Stimulated activated CD4-positive, alpha-beta T cell treated with anti-CD3 and anti-CD28 coated beads, Interleukin-2, amount 100 ng/mL, for 24 hours (primary cell): ENCODE measurements around the gene PIM2.
A peak's percentile ranks its signal among the peaks of the same experiment; 100 is the strongest.

Source experiments
- DNase-seq, 2 donors: peaks; one replicate each; pipeline ENCODE4 v3.0.0-alpha.2; 2020

The PIM2 gene

GRCh38 chrX:48935301-48935670 lies 16.5 kb upstream of the PIM2 start:
- no peak for DNase-seq

GRCh38 chrX:48934581-48935300 lies 15.9 kb upstream of the PIM2 start:
- peak in 1 of 2 donors; percentile 32 for DNase-seq

GRCh38 chrX:48933757-48934156 lies 14.9 kb upstream of the PIM2 start:
- DNase-seq: peak in 1 of 2 donors; percentile 28

GRCh38 chrX:48927736-48928382 lies 9.0 kb upstream of the PIM2 start:
- DNase-seq: no peak

- no peak for DNase-seq
Measured at GRCh38 chrX:48927123-48927522, 8.3 kb upstream of the PIM2 start.

DNA sequence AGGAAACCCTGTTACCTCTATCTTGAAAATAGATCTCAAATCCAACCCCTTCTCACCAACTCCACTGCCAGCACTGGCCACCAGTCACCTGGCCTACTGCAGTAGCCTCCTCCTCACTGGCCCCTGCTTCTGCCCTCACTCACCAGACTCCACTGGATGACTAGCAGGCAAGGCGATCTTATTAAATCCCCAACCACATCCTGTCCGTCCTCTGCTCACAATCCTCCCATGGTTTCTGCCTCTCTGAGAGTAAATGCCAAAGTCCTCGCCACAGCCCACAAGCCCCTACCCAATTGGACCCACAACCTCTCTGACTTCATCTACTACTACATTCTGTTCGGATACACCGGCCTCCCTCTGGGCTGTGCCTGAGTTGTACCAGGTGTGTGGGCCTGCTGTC lies 5.4 kb upstream of the PIM2 start:
- DNase-seq: no peak

DNA sequence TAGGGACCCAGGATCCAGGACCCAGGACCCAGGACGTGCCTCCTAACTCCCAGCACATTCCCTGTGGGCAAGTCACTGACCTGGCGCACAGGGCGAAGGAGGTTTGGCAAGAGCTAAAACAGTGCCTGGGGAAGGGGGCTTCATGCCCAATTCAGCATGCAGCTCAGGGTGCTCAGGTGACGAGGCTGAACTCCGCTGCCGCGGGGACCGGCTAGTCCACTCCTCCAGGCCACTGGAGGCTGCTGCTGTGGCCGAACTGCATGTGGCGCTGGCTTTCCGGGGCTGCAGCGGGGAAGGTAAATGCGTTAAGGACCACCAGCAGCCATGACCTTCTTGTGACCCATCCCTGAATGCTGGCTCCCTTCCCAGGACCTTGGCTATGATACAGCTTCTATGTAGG lies 4.9 kb upstream of the PIM2 start:
- no peak for DNase-seq

GRCh38 chrX:48920718-48921104 lies 1.9 kb upstream of the PIM2 start:
- no peak for DNase-seq

- peak in 1 of 2 donors; percentile 37 for DNase-seq
Measured at GRCh38 chrX:48919947-48920717, 1.3 kb upstream of the PIM2 start.

DNA sequence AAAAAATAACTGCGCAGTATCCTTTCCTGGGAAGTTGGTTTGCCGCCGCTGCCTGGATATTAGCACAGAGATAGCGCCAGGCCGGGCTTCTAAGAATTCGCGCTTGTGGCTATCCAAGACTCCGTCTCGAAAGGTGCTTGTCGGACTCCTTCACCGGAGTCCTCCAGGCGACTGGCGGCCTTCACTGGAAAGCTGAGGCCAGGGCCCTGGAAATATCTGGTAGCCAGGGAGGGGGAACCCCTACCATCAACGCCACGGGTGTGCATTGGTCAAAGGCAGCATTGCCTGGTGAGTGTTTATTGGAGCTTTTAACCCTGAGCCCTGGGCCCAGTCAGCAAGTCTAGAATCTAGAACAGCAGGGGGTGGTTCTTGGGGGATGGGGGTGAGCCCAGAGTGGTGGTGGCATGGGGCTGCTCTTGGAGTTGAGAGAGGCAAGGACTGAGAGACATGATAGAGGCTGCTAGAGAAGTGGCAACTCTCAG lies 577 bp upstream of the PIM2 start:
- peak in 1 of 2 donors; percentile 46 for DNase-seq

GRCh38 chrX:48918301-48918642 lies 552 bp downstream of the PIM2 start:
- DNase-seq: peak in 1 of 2 donors; percentile 22

GRCh38 chrX:48917139-48918001 lies 1.5 kb downstream of the PIM2 start:
- peak; percentile 83 to 85 for DNase-seq

- DNase-seq: no peak
Measured at GRCh38 chrX:48914593-48915493, 4.0 kb downstream of the PIM2 start.

GRCh38 chrX:48913605-48914366 lies 5.0 kb downstream of the PIM2 start:
- DNase-seq: no peak

DNA sequence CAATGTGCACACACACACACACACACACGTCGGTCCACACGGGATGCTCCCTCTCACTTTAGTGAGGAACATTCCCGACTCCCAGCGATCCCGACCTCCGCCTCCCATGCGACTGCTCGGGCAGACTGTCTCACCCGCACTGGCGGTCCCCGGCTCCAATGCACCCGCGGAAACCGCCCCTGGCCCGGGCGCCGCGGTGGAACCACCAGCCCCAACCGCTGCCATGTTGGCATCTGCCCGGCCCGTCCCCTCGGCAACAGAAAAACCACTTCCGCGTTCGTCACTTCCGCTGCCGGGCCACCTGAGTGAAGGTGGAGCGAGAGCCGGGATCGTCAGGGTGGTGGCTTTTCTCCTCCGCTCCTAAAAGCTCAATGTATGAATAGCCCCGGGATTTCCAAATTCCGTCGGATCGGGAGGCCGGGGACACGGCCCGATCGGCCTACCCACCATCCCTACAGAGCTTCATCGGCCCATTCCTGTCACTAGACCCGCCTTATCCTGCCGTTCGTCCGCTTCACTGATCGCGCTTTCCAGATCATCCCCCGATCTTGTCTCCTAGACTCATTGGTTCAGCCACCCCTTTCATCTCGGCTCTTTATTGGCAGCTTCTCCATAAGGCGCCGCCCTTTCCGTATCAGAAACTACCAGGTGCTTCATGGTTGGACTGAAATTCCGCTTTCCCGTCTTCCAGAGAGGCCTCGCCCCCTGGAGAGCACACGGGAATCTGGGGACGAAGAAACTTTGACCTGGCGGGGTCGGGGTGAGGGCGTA lies 7.2 kb downstream of the PIM2 start, which contains the start of gene SLC35A2:
Gene SLC35A2 (minus strand): TSS at position 235 of the 771 bp plus-strand sequence. CDS start 10 bp downstream, at position 225.
- DNase-seq: peak; percentile 87

DNA sequence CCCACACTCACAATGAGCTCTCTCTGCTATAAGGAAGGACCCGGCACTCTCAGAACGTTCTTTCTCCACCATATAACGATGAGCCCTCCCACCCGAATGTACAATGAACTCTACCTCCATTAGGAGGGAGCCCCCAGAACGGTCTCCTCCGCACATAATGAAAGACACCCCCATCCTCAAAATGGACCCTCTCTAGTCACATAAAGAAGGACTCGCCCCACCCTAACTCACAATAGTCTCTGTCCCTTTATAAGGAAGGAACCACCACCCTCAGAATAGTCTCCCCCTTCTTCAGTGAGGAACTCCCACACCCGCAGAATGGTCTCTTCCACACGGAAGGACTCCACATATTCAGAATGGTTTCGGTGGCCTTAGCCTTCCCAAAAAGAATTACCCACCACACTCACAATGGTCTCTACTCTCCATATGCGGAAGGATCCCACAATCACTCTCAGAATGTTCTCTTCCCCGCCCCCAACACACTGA lies 7.9 kb downstream of the PIM2 start:
- no peak for DNase-seq

DNA sequence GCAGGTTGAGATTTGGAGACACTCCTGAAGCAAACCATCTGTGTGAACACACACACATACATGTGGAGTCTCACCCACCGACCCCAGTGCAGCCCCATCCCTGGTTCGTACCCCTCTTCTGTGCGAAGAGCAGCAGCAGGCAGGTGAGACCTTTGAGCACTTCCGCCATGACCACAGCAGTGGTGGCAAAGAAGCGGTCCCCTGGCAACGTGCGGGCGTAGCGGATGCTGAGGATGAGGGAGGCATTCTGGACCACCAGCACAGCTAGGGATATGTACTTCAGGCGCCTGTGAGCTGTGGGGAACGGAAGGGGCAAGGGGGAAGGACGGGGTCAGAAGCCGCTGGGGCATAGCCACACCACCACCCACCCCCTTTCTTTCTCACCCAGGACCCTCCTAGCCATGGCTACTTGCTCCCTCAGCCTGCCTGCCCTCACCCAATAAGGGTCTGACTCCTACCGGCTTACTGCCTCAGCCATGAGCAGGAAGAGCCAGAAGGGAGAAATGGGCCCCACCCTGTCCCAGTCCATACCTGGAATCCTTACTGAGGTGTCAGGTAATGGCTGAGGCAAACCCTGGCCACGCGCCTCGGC lies 9.0 kb downstream of the PIM2 start:
- no peak for DNase-seq

GRCh38 chrX:48908600-48908999 lies 10.2 kb downstream of the PIM2 start:
- DNase-seq: no peak

GRCh38 chrX:48905090-48905790 lies 13.6 kb downstream of the PIM2 start:
- no peak for DNase-seq
